NCI-H2227 (cell line): ENCODE results near the gene HSD17B13.
"Not testable (repeated sequence)": the region's sequence is repeated elsewhere in the genome, so short reads cannot be mapped to it uniquely, and the experiment has no call there.

Source experiments
- DNase-seq: peaks from one replicate; lab custom pipeline; 2025; ENCODE audit not compliant: unreplicated experiment; lab: John Stamatoyannopoulos, UW

The HSD17B13 gene

GRCh38 chr4:87317527-87317926, 5.2 kb downstream of the HSD17B13 start:
- no peak for DNase-seq

DNA sequence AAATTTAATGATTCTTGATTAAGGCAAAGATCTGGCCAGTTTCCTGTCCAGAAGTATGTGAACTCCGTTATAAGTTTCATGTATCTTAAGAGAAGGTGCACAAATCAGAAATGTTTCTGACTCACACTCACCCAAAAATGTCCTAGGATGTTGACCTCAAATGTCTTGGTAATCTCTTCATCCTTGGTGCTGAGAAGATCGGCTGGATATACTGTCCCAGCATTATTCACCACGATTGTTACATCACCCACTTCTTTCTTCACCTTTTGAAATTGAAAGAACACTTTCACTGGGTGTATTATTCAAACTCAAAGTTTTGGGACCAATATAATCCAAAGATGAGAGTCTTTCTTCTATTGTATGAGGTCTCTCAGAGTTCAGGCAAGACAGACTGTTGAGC, 5.7 kb downstream of the HSD17B13 start:
- no peak for DNase-seq

DNA sequence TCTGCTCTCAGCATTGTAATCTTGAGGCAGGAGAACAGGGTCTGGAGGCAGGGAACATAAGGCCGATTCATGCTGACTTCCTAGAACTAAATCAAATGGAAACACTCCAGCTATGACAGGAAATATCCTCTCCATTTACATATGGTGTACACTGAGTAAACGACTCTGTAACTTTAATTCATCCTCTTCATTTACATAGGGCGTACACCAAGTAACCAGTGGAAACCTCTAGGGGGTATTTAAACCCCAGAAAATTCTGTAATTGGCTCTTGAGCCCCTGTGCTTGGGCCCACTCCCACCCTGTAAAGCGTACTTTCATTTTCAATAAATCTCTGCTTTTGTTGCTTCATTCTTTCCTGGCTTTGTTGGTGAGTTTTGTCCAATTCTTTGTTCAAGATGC, 7.7 kb downstream of the HSD17B13 start:
- not testable (repeated sequence) for DNase-seq

DNA sequence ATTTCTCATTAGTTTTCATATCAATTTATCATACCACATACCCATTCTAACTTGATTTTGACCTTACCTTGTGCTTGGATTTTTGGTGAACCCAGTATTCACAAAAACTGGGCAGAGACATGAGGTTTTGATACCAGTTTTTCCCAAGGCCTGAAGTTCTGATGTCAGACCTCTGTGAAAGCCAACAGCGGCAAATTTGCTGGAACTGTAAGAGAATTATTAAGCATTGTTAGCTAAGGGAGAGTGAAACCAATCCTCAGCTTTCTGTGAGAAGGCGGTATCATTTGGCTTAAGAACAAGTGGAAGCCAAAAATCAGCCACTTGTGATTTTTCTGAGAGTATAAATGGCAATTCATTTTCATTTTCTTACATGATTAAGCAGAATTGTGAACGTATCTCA, 8.9 kb downstream of the HSD17B13 start:
- DNase-seq: no peak

- DNase-seq: no peak
Measured at GRCh38 chr4:87311684-87312083, 11.0 kb downstream of the HSD17B13 start.

DNA sequence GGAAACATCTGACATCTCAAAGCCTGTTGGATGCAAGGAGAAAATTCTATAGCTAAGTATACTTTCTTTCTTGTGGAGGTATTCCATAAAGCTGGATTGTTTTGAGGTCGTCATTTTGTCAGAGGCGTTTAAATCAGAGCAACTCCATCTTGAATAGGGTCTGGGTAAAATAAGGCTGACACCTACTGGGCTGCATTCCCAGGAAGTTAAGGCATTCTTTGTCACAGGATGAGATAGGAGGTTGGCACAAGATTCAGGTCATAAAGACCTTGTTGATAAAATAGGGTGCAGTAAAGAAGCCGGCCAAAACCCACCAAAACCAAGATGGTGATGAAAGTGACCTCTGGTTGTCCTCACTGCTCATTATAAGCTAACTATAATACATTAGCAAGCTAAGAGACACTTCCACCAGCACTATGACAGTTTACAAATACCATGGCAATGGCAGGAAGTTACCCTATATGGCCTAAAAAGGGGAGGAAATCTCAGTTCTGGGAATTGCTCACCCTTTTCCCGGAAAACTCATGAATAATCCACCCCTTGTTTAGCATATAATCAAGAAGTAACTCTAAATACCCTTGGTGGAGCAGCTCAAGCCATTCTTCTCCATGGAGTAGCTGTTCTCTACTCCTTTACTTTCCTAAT, 11.9 kb downstream of the HSD17B13 start:
- DNase-seq: no peak

- no peak for DNase-seq
Measured at GRCh38 chr4:87309625-87310024, 13.1 kb downstream of the HSD17B13 start.

DNA sequence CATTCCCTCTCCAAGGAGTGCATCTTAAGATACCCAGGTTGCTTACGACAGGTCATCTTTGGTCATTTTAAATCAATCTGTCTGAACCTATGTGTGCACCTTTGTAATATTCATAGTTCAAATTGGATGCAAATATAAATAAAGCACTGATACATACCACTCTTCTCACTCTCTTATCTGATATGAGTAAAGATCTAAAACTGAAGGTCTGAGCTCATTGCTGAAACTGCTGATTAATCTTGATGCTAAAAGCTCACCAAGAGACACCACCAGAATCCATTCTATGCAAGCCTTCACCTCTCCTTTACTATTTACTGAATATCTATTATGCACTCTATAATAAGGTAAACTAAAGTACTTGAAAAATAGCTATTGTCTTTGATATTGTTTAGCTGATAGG, 16.6 kb downstream of the HSD17B13 start:
- DNase-seq: no peak

- no peak for DNase-seq
Measured at GRCh38 chr4:87305562-87305961, 17.1 kb downstream of the HSD17B13 start.

DNA sequence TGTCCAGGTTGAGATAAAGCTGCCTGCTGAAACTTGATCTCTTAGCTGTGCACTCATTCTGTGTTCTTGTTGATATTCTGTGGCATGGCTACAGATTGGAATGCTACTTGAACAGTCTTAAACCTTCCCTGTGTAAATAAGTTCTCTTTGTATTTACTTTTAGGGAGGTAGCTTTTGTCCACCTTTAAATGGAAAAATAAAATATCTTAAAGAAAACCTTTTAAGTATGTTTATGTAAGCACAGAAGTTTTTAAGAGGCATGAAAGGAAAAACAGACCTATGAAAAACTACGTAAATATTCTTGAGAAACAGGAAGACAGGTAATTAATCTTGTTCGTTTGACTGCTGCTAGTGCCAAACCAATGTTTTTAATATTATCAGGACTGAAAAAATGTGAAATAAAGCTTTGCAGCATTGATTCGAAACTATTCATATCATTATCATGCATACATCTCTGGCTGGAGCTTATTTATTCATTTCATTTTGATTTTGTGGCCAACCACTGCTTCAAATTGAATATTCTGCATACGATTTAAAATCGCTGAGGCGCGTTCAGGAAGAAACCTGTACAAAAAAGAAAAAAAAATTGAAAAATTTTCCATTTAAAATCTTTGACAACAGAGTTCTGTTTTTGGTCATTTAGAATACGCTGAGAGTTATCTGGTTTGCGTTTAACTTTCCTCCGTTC, 17.8 kb downstream of the HSD17B13 start:
- DNase-seq: no peak

DNA sequence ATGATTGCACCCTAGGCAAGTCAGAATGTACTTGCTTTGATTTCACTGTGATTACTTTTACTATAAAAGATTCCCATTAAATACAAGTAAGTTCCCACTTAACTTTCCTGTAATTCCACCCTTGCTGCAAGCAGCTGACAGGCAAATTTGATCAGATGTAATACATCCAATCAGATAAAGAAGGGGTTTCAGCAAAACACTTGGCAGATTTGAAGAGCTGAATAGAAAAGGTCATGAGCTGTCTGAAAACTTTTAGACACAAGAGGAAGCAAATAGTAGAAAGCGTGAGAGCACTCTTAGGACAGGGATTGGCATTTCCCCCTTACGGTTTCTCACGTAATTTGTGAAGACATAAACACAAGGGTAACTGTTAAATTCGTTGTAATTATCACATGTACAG, 22.8 kb downstream of the HSD17B13 start:
- DNase-seq: no peak

DNA sequence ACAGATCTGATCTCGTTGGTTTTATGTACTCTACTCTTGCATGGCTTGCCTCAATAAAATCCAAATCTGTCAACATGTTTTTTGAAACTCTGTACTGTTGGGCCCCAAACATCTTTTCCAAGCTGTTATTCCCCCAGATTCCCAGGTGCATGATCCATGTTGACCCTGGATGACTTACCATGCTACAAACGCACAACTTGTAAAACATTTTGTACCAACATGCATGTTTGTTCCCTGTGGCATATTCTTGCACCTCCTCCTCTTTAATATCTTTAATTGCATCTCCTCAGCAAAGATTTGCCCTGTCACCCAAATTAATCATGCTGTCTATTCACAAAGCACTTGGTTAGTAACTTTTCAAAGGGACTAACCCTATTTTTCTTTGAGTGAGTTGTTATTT, 24.3 kb downstream of the HSD17B13 start:
- DNase-seq: no peak

DNA sequence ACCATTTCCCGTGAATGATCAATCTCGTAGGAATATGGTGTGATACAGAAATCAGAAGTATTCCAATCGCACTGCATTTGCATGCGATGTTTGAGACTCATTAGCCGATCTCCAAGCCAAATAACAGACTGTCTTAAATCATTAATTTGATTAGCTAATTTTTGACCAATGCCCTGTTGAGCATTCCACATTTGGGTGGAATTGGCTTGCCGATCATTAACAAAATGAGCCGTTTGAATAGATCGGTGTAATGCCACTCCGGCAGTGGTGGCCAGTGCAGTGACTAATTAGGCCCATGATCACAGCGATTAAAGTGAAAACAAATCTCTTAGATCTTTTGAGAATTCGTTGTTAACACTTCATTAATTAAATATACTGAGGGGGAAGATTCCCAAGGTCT, 27.8 kb downstream of the HSD17B13 start:
- not testable (repeated sequence) for DNase-seq

GRCh38 chr4:87293889-87294288, 28.8 kb downstream of the HSD17B13 start:
- not testable (repeated sequence) for DNase-seq

DNA sequence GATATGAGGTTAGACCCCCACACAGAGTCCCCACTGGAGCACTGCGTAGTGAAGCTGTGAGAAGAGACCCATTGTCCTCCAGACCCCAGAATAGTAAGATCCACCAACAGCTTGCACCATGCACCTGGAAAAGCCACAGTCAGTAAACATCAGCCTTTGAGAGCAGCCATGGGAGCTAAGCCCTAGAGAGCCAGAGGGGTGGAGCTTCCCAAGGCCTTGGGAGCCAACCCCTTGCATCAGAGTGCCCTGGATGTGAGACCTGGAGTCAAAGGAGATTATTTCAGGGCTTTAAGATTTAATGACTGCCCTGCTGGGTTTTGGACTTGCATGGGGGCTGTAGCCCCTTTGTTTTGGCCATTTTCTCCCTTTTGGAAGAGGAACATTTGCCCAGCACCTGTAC, 35.7 kb downstream of the HSD17B13 start:
- DNase-seq: no peak

DNA sequence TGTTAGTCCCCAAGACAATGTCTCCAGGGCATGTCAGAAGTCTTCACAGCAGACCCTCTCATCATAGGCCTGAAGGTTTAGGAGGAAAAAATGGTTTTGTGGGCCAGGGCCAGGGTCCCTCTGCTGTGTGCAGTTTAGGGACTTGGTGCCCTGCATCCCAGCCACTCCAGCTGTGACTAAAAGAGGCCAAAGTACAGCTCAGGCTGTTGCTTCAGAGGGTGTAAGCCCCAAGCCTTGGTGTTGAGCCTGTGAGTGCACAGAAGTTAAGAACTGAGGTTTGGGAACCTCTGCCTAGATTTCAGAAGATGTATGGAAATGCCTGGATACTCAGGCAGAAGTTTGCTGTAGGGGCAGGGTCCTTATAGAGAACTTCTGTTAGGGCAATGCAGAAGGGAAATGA, 38.4 kb downstream of the HSD17B13 start:
- not testable (repeated sequence) for DNase-seq

DNA sequence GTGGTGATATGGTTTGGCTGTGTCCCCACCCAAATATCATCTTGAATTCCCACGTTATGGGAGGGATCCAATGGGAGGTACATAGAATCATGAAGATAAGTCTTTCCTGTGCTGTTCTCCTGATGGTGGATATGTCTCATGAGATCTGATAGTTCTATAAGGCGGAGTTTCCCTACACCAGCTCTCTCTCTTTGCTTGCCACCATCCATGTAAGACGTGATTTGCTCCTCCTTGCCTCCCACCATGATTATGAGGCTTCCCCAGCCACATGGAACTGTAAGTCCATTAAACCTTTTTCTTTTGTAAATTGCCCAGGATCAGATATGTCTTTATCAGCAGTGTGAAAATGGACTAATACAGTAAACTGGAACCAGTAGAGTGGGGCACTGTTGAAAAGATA, 39.5 kb downstream of the HSD17B13 start:
- DNase-seq: no peak

GRCh38 chr4:87281603-87282002, 41.1 kb downstream of the HSD17B13 start:
- DNase-seq: no peak

- no peak for DNase-seq
Measured at GRCh38 chr4:87278335-87278794, 44.3 kb downstream of the HSD17B13 start.

GRCh38 chr4:87275311-87275710, 47.4 kb downstream of the HSD17B13 start:
- no peak for DNase-seq

DNA sequence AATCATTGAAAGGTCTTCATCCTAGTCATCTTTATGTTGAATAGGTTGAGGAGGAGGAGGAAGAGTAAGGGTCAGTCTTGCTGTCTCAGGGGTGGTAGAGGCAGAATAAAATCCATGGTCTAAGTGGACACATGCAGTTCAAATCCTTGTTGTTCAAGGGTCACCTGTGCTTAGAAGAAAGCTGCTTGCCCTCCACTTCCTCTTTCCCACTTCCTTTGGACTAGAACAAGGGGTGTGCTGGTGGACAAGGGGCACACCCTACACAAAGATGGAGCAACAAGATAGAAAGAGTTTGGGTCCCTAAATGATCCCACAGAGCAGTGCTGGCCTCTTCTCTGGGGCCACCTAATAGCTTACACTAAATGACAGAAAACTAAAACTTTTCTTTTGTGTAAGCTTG, 47.9 kb downstream of the HSD17B13 start:
- no peak for DNase-seq

DNA sequence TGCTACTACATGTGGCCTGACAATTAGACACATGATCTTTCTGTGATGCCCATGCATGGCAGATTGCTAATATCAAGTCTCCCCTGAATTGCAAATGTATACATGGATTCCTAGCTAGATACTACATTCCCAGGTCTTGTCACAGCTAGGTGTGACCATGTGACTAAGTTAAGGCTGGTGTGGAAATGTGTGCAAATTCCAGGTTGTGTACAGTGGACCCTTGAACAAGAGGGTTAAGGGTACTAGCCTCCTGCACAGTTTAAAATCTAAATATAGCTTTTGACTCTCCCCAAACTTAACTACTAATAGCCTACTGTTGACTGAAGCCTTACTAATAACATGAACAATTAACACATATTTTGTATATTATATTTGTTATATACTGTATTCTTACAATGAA, 48.4 kb downstream of the HSD17B13 start:
- DNase-seq: no peak

DNA sequence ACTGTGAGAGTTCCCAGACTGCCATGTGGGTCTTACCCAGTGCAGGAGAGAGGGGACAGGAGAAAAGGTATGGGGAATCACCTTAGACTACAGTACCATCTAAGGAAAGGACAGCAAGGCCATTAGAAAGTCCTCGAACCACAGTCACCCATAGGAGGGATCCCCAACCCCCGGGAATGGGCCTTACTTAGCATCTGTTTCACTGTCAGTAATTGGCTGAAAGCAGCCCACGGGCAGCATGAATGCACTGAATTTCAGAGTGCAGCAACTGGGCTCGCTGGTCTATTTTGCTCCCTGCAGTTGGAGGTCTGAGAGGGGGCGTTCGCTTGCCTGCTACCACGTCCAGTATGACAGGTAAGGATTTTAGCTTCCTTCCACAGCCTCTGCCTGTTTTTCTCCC, 51.9 kb downstream of the HSD17B13 start:
- no peak for DNase-seq
